ENCODE data around the gene SULT2B1.

GRCh38 chr19:48639483-48640375, 87.8 kb downstream of the SULT2B1 start:
- TF ChIP-seq RAD21 (conservative IDR thresholded peaks at IDR 0.05) (no peak), CTCF (IDR thresholded peaks at IDR 0.05; ENCODE audit: poor library complexity, severe bottlenecking) (no peak), TAF1 (IDR thresholded peaks at IDR 0.05; ENCODE audit: low read depth) (no peak), EZH2 (IDR thresholded peaks at IDR 0.05; ENCODE audit: borderline replicate concordance, insufficient read depth, low read length, poor library complexity, severe bottlenecking) (no peak), EP300 (conservative IDR thresholded peaks at IDR 0.05; ENCODE audit: poor library complexity, severe bottlenecking) (no peak), REST (IDR thresholded peaks at IDR 0.05; ENCODE audit: borderline replicate concordance) (no peak), SMC3 (conservative IDR thresholded peaks at IDR 0.05; ENCODE audit: poor library complexity) (no peak)

All from neural cell (in vitro differentiated cells).